Measurements from ENCODE around the gene TPBG. TPM values are rescaled to one million over a fixed set of nuclear protein-coding genes. Genes with fewer than 3 reads are reported as not detected.
"Not testable (repeated sequence)": the region's sequence is repeated elsewhere in the genome, so short reads cannot be mapped to it uniquely, and the experiment has no call there.

TPBG gene
- total RNA-seq, 2 donors from 2014 or later = 0.07 to 0.56 TPM

GRCh38 chr6:82385546-82385945 is 21.9 kb downstream of the TPBG start:
- no peaks in the 10 kb centered on the region for H3K4me1 Mint-ChIP-seq (ENCODE audit: low read depth)
- H3K9me3 Mint-ChIP-seq = no peaks in the 10 kb centered on the region

GRCh38 chr6:82385961-82386360 is 22.3 kb downstream of the TPBG start:
- H3K27ac Mint-ChIP-seq = no peak overlapping the region
- no peaks in the 10 kb centered on the region for H3K4me1 Mint-ChIP-seq (ENCODE audit: low read depth)
- H3K4me3 Mint-ChIP-seq = no peak overlapping the region
- DNase-seq (no peak), ATAC-seq (replicated peaks in 1 of 2) (no peak)
- H3K36me3 Mint-ChIP-seq (ENCODE audit: insufficient read depth in 2 of 2) = no peaks in the 10 kb centered on the region
- H3K27me3 Mint-ChIP-seq (ENCODE audit: low read depth) = no peaks in the 10 kb centered on the region
- H3K9me3 Mint-ChIP-seq = no peaks in the 10 kb centered on the region

More at GRCh38 chr6:82385546-82385945, 21.9 kb downstream of the TPBG start:
- no peak overlapping the region for H3K4me3 Mint-ChIP-seq
- H3K27me3 Mint-ChIP-seq (ENCODE audit: low read depth) = no peaks in the 10 kb centered on the region
- no peak overlapping the region for H3K27ac Mint-ChIP-seq
- ATAC-seq (replicated peaks in 1 of 2) (no peak), DNase-seq (no peak)
- no peaks in the 10 kb centered on the region for H3K36me3 Mint-ChIP-seq (ENCODE audit: insufficient read depth in 2 of 2)

- H3K27ac Mint-ChIP-seq; H3K27me3 Mint-ChIP-seq (ENCODE audit: low read depth); H3K36me3 Mint-ChIP-seq (ENCODE audit: insufficient read depth in 2 of 2); H3K4me3 Mint-ChIP-seq; ATAC-seq (replicated peaks in 1 of 2); DNase-seq; H3K9me3 Mint-ChIP-seq; H3K4me1 Mint-ChIP-seq (ENCODE audit: low read depth): not testable (repeated sequence)
Observed at GRCh38 chr6:82394770-82395169, 31.2 kb downstream of the TPBG start.

DNA sequence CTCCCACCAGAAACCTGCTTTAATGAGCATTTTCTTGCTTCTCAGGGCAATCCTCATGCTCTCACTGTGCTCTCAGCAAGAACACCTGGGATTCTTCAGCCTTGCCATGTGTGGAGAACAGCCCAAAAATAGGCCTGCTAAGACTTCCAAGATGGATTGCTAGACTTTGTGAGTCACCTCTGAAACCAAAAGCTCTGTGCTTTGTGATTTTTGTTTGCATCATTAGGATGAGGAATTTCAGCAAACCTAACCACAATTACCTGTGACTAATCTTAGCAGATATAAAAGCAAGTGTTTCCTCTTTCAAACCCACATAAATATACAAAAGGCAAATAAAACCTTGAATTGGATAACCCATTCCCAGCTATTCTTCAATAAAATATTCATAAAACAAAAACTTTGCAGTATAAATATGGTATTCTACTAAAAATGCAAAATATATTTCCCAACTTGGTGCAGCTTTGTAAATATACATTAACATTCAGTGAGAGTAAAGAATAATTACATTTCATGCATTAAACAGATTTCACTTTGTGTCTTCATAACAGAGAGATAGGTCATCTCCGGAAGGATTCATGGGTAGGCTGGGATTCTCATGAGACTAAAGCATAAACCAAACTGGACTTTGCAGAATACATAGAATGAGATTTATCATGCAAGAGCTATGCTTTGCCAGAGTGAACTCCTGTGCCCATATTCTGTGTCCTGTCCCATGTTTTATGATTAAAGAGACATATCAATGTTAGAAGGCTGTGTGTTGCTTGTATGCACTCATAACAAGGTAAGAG is 33.5 kb downstream of the TPBG start:
- DNase-seq (no peak), ATAC-seq (replicated peaks in 1 of 2) (no peak)
- no peak overlapping the region for H3K27ac Mint-ChIP-seq
- H3K4me3 Mint-ChIP-seq = no peak overlapping the region
- peaks cover 0 to 2% of the 10 kb centered on the region in 2 donors for H3K9me3 Mint-ChIP-seq
- H3K27me3 Mint-ChIP-seq (ENCODE audit: low read depth) = no peaks in the 10 kb centered on the region
- H3K36me3 Mint-ChIP-seq (ENCODE audit: insufficient read depth in 2 of 2) = no peaks in the 10 kb centered on the region
- no peaks in the 10 kb centered on the region for H3K4me1 Mint-ChIP-seq (ENCODE audit: low read depth)

DNA sequence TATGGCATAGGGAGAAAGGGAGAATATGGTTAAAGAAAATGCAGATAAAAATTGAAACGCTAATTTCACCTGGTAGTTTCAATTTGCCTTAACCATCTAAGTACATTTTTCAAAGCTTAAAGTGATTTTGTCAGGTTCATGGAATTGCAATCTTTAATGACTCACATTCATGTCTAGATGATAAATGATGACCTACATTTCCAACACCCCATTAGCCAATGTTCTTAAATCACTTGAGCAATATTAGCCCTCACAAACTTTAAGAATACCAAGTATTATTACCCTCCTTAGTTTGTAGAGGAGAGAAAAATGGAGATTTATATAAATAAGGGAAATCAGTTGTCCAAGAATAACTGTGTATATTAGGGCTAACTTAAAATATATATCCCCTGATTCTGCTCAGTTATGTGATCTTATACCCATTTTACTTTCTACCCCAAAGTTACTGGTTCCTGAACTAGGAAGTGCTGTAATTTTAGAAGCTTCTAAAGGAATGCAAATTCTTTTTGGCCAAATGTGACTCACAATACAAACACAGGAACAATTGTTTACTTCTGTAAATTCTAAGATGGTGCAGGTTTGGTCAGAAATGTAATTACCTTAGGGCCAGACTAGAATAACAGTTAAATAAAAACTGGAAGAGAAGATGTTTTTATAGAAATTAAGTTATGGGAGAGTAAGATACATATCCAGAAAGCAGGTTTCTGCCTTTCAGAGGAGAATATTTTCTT is 34.5 kb downstream of the TPBG start:
- ATAC-seq (replicated peaks in 1 of 2) (no peak), DNase-seq (no peak)
- no peaks in the 10 kb centered on the region for H3K36me3 Mint-ChIP-seq (ENCODE audit: insufficient read depth in 2 of 2)
- H3K4me3 Mint-ChIP-seq = no peak overlapping the region
- H3K9me3 Mint-ChIP-seq = peaks cover 0 to 1% of the 10 kb centered on the region in 2 donors
- H3K4me1 Mint-ChIP-seq (ENCODE audit: low read depth) = no peaks in the 10 kb centered on the region
- no peak overlapping the region for H3K27ac Mint-ChIP-seq
- H3K27me3 Mint-ChIP-seq (ENCODE audit: low read depth) = no peaks in the 10 kb centered on the region

DNA sequence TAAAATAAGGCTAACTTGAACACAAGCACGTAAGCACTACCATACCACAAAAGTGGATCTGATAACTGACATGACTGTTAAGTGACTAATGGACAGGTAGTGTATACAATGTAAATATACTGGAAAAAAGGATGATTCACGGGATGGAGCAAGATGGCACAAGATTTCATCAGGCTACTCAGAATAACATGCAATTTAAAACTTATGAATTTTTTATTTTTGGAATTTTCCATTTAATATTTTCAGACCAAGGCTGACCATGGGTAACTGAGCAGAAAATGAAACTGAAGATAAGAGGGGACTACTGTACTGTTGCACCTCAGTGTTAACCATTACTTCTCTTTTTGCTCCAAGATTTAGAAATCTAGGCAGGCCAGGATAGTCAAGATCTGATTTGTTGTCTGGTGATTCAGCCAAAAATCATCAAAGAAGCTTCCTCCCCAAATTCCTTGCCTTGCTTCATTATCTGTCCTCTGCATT is 45.4 kb downstream of the TPBG start:
- H3K9me3 Mint-ChIP-seq = peaks cover 0 to 2% of the 10 kb centered on the region in 2 donors
- no peak overlapping the region for H3K27ac Mint-ChIP-seq
- ATAC-seq (replicated peaks in 1 of 2) (peak in 1 of 2 donors; percentile 26), DNase-seq (no peak)
- H3K36me3 Mint-ChIP-seq (ENCODE audit: insufficient read depth in 2 of 2) = no peaks in the 10 kb centered on the region
- H3K4me1 Mint-ChIP-seq (ENCODE audit: low read depth) = no peaks in the 10 kb centered on the region
- no peaks in the 10 kb centered on the region for H3K27me3 Mint-ChIP-seq (ENCODE audit: low read depth)
- H3K4me3 Mint-ChIP-seq = no peak overlapping the region

- peaks cover 0 to 2% of the 10 kb centered on the region in 2 donors for H3K9me3 Mint-ChIP-seq
- H3K36me3 Mint-ChIP-seq (ENCODE audit: insufficient read depth in 2 of 2) = no peaks in the 10 kb centered on the region
- no peak overlapping the region for H3K4me3 Mint-ChIP-seq
- ATAC-seq (replicated peaks in 1 of 2) (no peak), DNase-seq (no peak)
- no peaks in the 10 kb centered on the region for H3K27me3 Mint-ChIP-seq (ENCODE audit: low read depth)
- H3K4me1 Mint-ChIP-seq (ENCODE audit: low read depth) = no peaks in the 10 kb centered on the region
- H3K27ac Mint-ChIP-seq = no peak overlapping the region
Observed at GRCh38 chr6:82410151-82410648, 46.6 kb downstream of the TPBG start.

DNA sequence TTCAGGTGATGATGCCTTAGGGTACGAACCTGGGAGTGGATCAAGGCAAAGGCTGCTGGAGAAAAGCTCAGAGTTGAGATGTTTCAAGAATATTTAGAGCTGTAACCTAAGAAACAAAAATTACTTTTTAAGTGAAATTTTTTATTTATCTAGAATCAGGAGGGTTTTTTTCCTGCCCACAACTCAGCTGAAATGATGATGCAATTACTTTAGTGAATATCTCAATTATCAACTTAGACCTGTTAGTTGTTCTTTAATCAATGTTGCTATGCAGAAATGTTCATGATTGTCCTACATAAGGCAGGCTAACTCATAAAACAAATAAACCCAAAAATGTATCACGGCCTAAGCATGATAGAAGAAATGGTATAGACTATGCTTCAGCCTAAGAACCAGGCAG is 50.3 kb downstream of the TPBG start:
- Mint-ChIP-seq H3K27ac (no peak overlapping the region), H3K4me1 (ENCODE audit: low read depth) (no peaks in the 10 kb centered on the region), H3K27me3 (ENCODE audit: low read depth) (no peaks in the 10 kb centered on the region), H3K4me3 (no peak overlapping the region), H3K9me3 (peaks cover 0 to 2% of the 10 kb centered on the region in 2 donors), H3K36me3 (ENCODE audit: insufficient read depth in 2 of 2) (no peaks in the 10 kb centered on the region)
- ATAC-seq (replicated peaks in 1 of 2) (no peak), DNase-seq (no peak)

DNA sequence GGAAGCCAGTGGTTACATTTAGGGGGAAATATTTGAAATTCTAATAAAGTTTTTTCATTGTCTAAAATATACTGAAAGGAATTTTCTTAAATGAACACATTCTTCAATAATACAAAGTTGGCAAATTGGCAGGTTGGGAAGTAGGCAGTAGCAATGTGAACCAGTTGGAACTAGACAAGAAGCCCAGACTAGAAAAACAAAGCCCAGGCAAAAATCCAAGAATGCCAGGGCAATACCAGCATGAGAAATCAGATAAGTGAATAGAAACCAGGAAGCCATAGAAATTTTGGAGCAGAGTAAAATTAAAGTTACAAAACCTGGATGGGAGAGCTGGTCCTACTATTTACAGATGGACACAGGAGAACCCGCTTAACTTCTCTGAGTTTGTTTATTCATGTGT is 52.2 kb downstream of the TPBG start:
- DNase-seq (no peak), ATAC-seq (replicated peaks in 1 of 2) (no peak)
- H3K36me3 Mint-ChIP-seq (ENCODE audit: insufficient read depth in 2 of 2) = no peaks in the 10 kb centered on the region
- H3K9me3 Mint-ChIP-seq = peaks cover 0 to 2% of the 10 kb centered on the region in 2 donors
- no peak overlapping the region for H3K4me3 Mint-ChIP-seq
- no peaks in the 10 kb centered on the region for H3K4me1 Mint-ChIP-seq (ENCODE audit: low read depth)
- no peak overlapping the region for H3K27ac Mint-ChIP-seq
- H3K27me3 Mint-ChIP-seq (ENCODE audit: low read depth) = no peaks in the 10 kb centered on the region

- ATAC-seq (replicated peaks in 1 of 2) (no peak), DNase-seq (no peak)
- H3K27ac Mint-ChIP-seq = no peak overlapping the region
- H3K36me3 Mint-ChIP-seq (ENCODE audit: insufficient read depth in 2 of 2) = no peaks in the 10 kb centered on the region
- peaks cover 0 to 2% of the 10 kb centered on the region in 2 donors for H3K9me3 Mint-ChIP-seq
- no peaks in the 10 kb centered on the region for H3K27me3 Mint-ChIP-seq (ENCODE audit: low read depth)
- H3K4me1 Mint-ChIP-seq (ENCODE audit: low read depth) = no peaks in the 10 kb centered on the region
- no peak overlapping the region for H3K4me3 Mint-ChIP-seq
Observed at GRCh38 chr6:82416346-82416745, 52.7 kb downstream of the TPBG start.

Other genes starting within 250 kb of the TPBG start
- gene IBTK, start 116.1 kb upstream of the TPBG start, total RNA-seq = 10 to 100 TPM; 28.9 to 29.5 TPM

Measured in activated T-cell treated with anti-CD3 and anti-CD28 coated beads, Interleukin-2, amount 50 U/mL, for 72 hours (primary cell).